ENCODE measurements around the gene ERGIC3. TPM values are rescaled to one million over a fixed set of nuclear protein-coding genes. Genes with fewer than 3 reads are reported as not detected.

The ERGIC3 gene
- total RNA-seq, 1 donor from 2014 or later: 141 TPM

Other genes starting within 250 kb of the ERGIC3 start
- gene FAM83C, start 249.7 kb upstream of the ERGIC3 start, total RNA-seq: not detected in 2 replicates
- 53.9 and 65.7 TPM in 2 replicates for gene UQCC1, start 130.1 kb upstream of the ERGIC3 start, total RNA-seq
- gene GDF5, start 103.8 kb upstream of the ERGIC3 start, total RNA-seq: not detected in 2 replicates
- gene CEP250, start 86.5 kb upstream of the ERGIC3 start, total RNA-seq: 51.0 and 54.6 TPM in 2 replicates
- gene C20orf173, start 12.4 kb upstream of the ERGIC3 start, total RNA-seq: not detected in 2 replicates
- 6.9 and 11.8 TPM in 2 replicates for gene SPAG4, start 73.8 kb downstream of the ERGIC3 start, total RNA-seq
- gene CPNE1, start 122.8 kb downstream of the ERGIC3 start, total RNA-seq: 342 and 347 TPM in 2 replicates
- gene RBM12, start 122.8 kb downstream of the ERGIC3 start, total RNA-seq: 147 and 148 TPM in 2 replicates
- 39.1 and 39.8 TPM in 2 replicates for gene NFS1, start 157.3 kb downstream of the ERGIC3 start, total RNA-seq
- gene ROMO1, start 157.3 kb downstream of the ERGIC3 start, total RNA-seq: 93.0 and 98.4 TPM in 2 replicates
- gene RBM39, start 200.2 kb downstream of the ERGIC3 start, total RNA-seq: 358 and 360 TPM in 2 replicates
- 55.1 and 64.3 TPM in 2 replicates for gene PHF20, start 229.9 kb downstream of the ERGIC3 start, total RNA-seq